Daoy (cell line): ENCODE data around the gene L1TD1. TPM values are rescaled to one million over a fixed set of nuclear protein-coding genes. Genes with fewer than 3 reads are reported as not detected.
"Not testable (repeated sequence)": the region's sequence is repeated elsewhere in the genome, so short reads cannot be mapped to it uniquely, and the experiment has no call there.

Experiments used
- DNase-seq: peaks from one replicate; pipeline ENCODE4 v3.0.0-alpha.2; 2015; ENCODE audit warnings: low read depth
- total RNA-seq: library from RNA; depleted of rRNA; stranded (reverse); fragments of >200 nt; shearing (Covaris generic); gene quantifications from 2 replicates; pipeline ENCODE4 v1.2.3, GENCODE V29; 2014; rRNA removed

The L1TD1 gene
- total RNA-seq, 1 experiment from 2014 or later: not detected

- DNase-seq: no peak
These were observed 40.0 kb downstream of the L1TD1 start for GRCh38 chr1:62234688-62235087.

GRCh38 chr1:62235576-62235975 is 40.9 kb downstream of the L1TD1 start:
- no peak for DNase-seq

GRCh38 chr1:62237361-62237760 is 42.7 kb downstream of the L1TD1 start:
- no peak for DNase-seq

GRCh38 chr1:62237950-62238374 is 43.3 kb downstream of the L1TD1 start:
- no peak for DNase-seq

- DNase-seq: no peak
These were observed 43.9 kb downstream of the L1TD1 start for GRCh38 chr1:62238507-62238906.

GRCh38 chr1:62239652-62240403 is 45.2 kb downstream of the L1TD1 start:
- DNase-seq: not testable (repeated sequence)

- DNase-seq: no peak
These were observed 46.2 kb downstream of the L1TD1 start for GRCh38 chr1:62240651-62241370.

- no peak for DNase-seq
These were observed 46.9 kb downstream of the L1TD1 start for GRCh38 chr1:62241371-62242131.

- not testable (repeated sequence) for DNase-seq
These were observed 49.7 kb downstream of the L1TD1 start for GRCh38 chr1:62244380-62244779.

GRCh38 chr1:62245201-62245600 is 50.6 kb downstream of the L1TD1 start:
- no peak for DNase-seq

GRCh38 chr1:62247391-62248168 is 52.9 kb downstream of the L1TD1 start:
- no peak for DNase-seq

- DNase-seq: no peak
These were observed 55.6 kb downstream of the L1TD1 start for GRCh38 chr1:62250126-62250726.

- DNase-seq: no peak
These were observed 64.9 kb downstream of the L1TD1 start for GRCh38 chr1:62259551-62259950.

GRCh38 chr1:62260688-62261087 is 66.0 kb downstream of the L1TD1 start:
- no peak for DNase-seq

Other genes with a start within 250 kb of the L1TD1 start
- gene KANK4, start 124.6 kb downstream of the L1TD1 start, total RNA-seq: 0.03 TPM in 1 of 2 replicates, not detected in the other
- gene USP1, start 242.2 kb downstream of the L1TD1 start, total RNA-seq: 75.0 and 79.4 TPM in 2 replicates